Gastrocnemius medialis (tissue), 4 donors: Measurements from ENCODE around the gene DNASE1L1. TPM values are rescaled to one million over a fixed set of nuclear protein-coding genes. Genes with fewer than 3 reads are reported as not detected.

Source experiments
- ATAC-seq, 2 donors: fragments of 150-250 bp; one replicate each; pipeline ENCODE4 v1.9.1; 2016
- DNase-seq, 2 donors: peaks; one replicate each; pipeline ENCODE4 v3.0.0-alpha.2; 2019
- H3K27ac ChIP-seq, 4 donors: fragments of 200-600 bp; sonication (generic); 1 replicate in 1 of 4; 2 replicates in 3 of 4; pipeline ENCODE4 v1.5.1; 2016 to 2018; ENCODE audit warnings: mild to moderate bottlenecking in 2 of 4, moderate library complexity in 1 of 4
- H3K27me3 ChIP-seq, 3 donors: fragments of 200-600 bp; sonication (generic) in 2 of 3; 1 replicate in 1 of 3; 2 replicates in 2 of 3; pipeline versions ENCODE4 v1.5.1 to v1.6.0; 2016 to 2019; ENCODE audit warnings: mild to moderate bottlenecking in 1 of 3, moderate library complexity in 1 of 3
- H3K36me3 ChIP-seq, 2 donors: fragments of 200-600 bp; sonication (generic) in 1 of 2; one replicate each; pipeline ENCODE4 v1.5.1; 2017 to 2018
- H3K4me1 ChIP-seq, 2 donors: fragments of 200-600 bp; sonication (generic) in 1 of 2; one replicate each; pipeline ENCODE4 v1.5.1; 2016 to 2017; ENCODE audit warnings: mild to moderate bottlenecking in 2 of 2
- H3K4me3 ChIP-seq, 4 donors: fragments of 200-600 bp; sonication (generic) in 3 of 4; 1 replicate in 1 of 4; 2 replicates in 3 of 4; pipeline ENCODE4 v1.5.1; 2016 to 2019; ENCODE audit warnings: mild to moderate bottlenecking in 2 of 4
- H3K9me3 ChIP-seq, 3 donors: fragments of 200-600 bp; sonication (generic) in 2 of 3; 1 replicate in 1 of 3; 2 replicates in 2 of 3; pipeline ENCODE4 v1.5.1; 2016 to 2019
- POLR2A ChIP-seq, 2 donors: fragments of 450-650 bp; IDR thresholded peaks; one replicate each; pipeline ENCODE4 v1.6.1; 2017; ENCODE audit warnings: antibody characterized with exemption in 2 of 2, mild to moderate bottlenecking in 2 of 2, moderate library complexity in 2 of 2
- in situ Hi-C, 4 donors: fragments of 200-750 bp; cut with MboI; loops; one replicate each; pipeline versions ENCODE4 v1.15.0 to v1.8.0; 2017; ENCODE audit warnings: low sequenced_read_pairs in 4 of 4
- intact Hi-C: fragments of 100-400 bp; cut with DNase I; formaldehyde crosslinking; loops from one replicate; pipeline ENCODE4 v1.15.1; 2023; ENCODE audit warnings: low total_unique reads
- total RNA-seq, 4 donors: library from RNA; depleted of rRNA; stranded (reverse); fragments of >200 nt; gene quantifications; one replicate each; pipeline versions ENCODE4 v1.1.0 to v1.2.3, GENCODE V29; 2016
- TF ChIP-seq, protein P1 (sequence below), 5 experiments: fragments of 450-650 bp in 3 of 5; fragments of 200-600 bp in 2 of 5; sonication (generic) in 2 of 5; IDR thresholded peaks in 4 of 5; conservative IDR thresholded peaks in 1 of 5; 1 replicate in 4 of 5; 2 replicates in 1 of 5; pipeline ENCODE4 v1.5.1; 2016 to 2019; ENCODE audit warnings: antibody characterized with exemption in 5 of 5, mild to moderate bottlenecking in 3 of 5, moderate library complexity in 3 of 5

Gene DNASE1L1
- total RNA-seq, 4 donors from 2014 or later = 88.4 to 148 (median 116) TPM

DNA sequence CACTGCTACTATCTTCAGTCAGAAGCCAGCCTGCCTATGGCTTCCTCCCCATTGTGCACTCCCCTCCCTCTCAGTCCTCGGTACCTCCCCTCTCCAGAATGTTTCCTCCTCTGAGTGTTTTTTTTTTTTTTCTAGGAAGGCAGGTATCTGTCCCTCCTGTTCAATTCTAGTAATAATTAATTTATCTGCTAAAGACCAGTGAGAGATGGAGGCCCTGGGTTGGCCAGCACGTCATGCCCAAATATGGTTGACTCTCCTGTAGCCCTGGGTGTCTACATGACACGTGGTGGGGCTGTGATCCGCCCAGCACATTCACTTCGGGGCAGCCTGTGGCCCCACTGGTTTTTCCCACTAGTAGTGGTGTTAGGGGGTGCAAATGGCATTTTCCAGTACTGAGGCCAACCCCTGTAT, 36.4 kb downstream of the DNASE1L1 start:
- no peak for TF ChIP-seq POLR2A (IDR thresholded peaks at IDR 0.05)
- TF ChIP-seq, protein P1, sequence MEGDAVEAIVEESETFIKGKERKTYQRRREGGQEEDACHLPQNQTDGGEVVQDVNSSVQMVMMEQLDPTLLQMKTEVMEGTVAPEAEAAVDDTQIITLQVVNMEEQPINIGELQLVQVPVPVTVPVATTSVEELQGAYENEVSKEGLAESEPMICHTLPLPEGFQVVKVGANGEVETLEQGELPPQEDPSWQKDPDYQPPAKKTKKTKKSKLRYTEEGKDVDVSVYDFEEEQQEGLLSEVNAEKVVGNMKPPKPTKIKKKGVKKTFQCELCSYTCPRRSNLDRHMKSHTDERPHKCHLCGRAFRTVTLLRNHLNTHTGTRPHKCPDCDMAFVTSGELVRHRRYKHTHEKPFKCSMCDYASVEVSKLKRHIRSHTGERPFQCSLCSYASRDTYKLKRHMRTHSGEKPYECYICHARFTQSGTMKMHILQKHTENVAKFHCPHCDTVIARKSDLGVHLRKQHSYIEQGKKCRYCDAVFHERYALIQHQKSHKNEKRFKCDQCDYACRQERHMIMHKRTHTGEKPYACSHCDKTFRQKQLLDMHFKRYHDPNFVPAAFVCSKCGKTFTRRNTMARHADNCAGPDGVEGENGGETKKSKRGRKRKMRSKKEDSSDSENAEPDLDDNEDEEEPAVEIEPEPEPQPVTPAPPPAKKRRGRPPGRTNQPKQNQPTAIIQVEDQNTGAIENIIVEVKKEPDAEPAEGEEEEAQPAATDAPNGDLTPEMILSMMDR (IDR thresholded peaks at IDR 0.05 in 4 of 5, conservative IDR thresholded peaks at IDR 0.05 in 1 of 5) = no peak
- Histone ChIP-seq H3K4me3 (peak overlapping the region in 1 of 4 donors; percentile 66), H3K4me1 (peaks cover 4 to 9% of the 10 kb centered on the region in 2 donors), H3K9me3 (no peaks in the 10 kb centered on the region), H3K27ac (peak overlapping the region; percentile 60 to 75 (median 66)), H3K27me3 (no peaks in the 10 kb centered on the region), H3K36me3 (no peaks in the 10 kb centered on the region)
- intact Hi-C loops (loop anchor here (1.0 to 10.0 kb wide), 4 partner anchors 51 to 578 kb away; partner anchors contain the start of genes G6PD, HCFC1, IDH3G and IKBKG), in situ Hi-C loops (no loop called here)
- ATAC-seq (no peak), DNase-seq (no peak)

DNA sequence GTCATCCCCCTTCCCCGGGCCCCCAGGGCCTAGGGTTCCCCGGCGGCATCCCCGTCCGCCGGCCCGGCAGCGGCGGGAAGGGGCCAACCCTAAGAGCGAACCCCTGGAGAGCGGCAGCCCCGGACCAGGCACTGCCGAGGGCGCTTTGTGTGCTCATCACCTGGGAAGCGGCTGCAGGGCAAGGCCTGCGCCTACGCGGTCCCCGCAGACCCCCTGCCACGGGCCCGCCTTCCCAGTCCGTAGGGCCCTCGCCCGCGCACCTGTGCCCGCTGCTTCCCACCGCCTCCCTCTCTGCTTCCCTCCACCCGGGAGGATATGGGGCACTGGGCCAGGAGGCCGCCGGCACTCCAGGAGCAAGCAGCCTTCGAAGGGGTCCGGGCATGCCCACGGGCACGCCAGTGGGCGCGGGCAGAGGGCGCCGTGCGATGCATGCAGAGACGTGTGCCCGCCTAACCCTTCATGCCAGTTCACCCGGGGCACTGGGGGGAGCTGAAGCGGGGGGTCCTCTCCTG, 37.2 kb downstream of the DNASE1L1 start:
- H3K27me3 ChIP-seq = no peaks in the 10 kb centered on the region
- TF ChIP-seq, protein P1 (IDR thresholded peaks at IDR 0.05 in 4 of 5, conservative IDR thresholded peaks at IDR 0.05 in 1 of 5) = no peak
- no peak for TF ChIP-seq POLR2A (IDR thresholded peaks at IDR 0.05)
- in situ Hi-C loops = no loop called here
- H3K27ac ChIP-seq = peak overlapping the region; percentile 59 to 75 (median 61)
- ATAC-seq = no peak
- H3K36me3 ChIP-seq = no peaks in the 10 kb centered on the region
- DNase-seq = no peak
- H3K4me1 ChIP-seq = peaks cover 4 to 14% of the 10 kb centered on the region in 2 donors
- no peaks in the 10 kb centered on the region for H3K9me3 ChIP-seq
- intact Hi-C loops = loop anchor here (10.0 kb wide), 3 partner anchors 173 to 577 kb away; partner anchors contain the start of genes G6PD, HCFC1, IDH3G and IKBKG
- H3K4me3 ChIP-seq = peak overlapping the region; percentile 63 to 69 (median 67)

DNA sequence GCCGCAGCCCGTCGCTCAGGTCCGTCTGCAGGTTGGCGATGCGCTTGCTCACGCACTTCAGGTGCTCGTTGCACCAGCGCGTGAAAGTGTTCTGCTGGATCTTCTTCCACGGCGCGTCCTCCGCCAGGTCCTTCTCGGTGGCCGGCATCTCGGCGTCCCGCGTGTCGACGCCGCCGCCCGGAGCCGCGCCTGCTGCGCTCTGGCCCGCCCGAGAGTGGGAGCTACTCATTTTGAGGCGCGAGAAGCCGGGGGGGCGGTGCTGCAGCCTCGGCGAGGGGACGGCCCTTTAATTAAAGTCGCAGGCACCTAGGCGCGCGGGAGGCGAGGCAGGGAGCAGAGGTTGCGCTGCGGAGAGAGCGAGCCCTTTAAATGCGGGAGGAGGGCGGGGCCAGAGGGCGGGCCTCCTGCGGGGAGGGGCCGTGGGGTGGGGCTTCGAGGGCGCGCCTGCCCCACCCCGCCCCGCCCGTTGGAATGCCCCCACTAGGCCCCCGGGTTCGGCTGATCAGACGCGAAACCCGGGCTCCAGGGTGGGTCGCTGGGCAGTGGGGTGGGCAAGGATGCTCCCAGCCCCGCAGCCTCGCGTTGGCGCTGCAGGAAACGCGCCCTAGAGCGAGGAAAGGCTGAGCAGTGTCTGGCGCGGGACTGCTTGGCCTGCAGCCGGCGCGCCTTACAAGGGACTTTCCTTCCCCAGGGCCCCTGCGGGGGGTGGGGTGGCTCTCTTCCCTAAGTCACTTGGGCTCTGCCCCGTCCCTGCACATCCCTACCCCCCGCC, 37.9 kb downstream of the DNASE1L1 start:
- Histone ChIP-seq H3K9me3 (no peaks in the 10 kb centered on the region), H3K27ac (peak overlapping the region; percentile 59 to 78 (median 78)), H3K4me3 (peak overlapping the region; percentile 63 to 70 (median 67)), H3K36me3 (no peaks in the 10 kb centered on the region), H3K4me1 (peaks cover 4 to 18% of the 10 kb centered on the region in 2 donors), H3K27me3 (no peaks in the 10 kb centered on the region)
- intact Hi-C loops = loop anchor here (10.0 kb wide), 3 partner anchors 174 to 576 kb away; partner anchors contain the start of genes G6PD, HCFC1, IDH3G and IKBKG
- in situ Hi-C loops = no loop called here
- peak; percentile 66 to 69 for ATAC-seq
- peak; percentile 88 to 91 for DNase-seq
- TF ChIP-seq, protein P1 (IDR thresholded peaks at IDR 0.05 in 4 of 5, conservative IDR thresholded peaks at IDR 0.05 in 1 of 5) = no peak
- peak; percentile 83 to 92 for TF ChIP-seq POLR2A (IDR thresholded peaks at IDR 0.05)

DNA sequence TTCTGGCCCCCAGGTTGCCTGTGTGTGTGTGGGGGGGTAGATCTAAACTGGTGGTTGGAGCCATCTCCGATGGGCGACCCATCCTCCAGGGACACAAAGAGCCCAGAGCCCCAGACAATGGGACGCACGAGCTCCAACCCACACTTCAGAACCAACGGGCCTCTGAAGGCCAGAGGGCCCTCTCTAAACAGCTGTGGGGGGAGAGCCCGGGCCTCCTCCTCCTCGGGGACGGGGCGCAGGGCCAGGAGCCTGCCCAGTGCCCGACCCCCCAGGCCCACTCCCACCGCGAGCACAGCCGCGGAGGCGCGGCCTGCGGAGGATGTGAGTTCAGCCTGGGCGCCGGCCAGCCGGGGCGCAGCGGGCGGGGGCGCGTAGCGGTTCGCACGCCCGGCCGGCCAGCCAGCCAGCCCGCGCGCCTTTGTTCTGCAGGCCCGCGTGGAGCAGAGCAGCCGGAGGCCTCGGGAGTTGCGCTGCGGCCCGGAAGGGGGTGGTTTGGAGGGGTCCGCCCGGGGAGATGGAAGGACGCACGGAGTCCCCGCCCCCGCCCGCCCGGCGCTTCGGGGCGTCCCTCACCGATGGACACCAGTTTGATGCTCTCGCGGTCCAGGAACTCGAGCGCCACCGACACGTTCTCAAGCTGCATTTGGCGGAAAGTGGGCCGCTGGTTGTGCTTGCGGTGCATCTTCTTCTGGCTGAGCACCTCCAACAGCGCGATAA, 38.6 kb downstream of the DNASE1L1 start:
- peaks cover 4 to 18% of the 10 kb centered on the region in 2 donors for H3K4me1 ChIP-seq
- intact Hi-C loops = loop anchor here (10.0 kb wide), 3 partner anchors 174 to 576 kb away; partner anchors contain the start of genes G6PD, HCFC1, IDH3G and IKBKG
- peak overlapping the region; percentile 59 to 78 (median 78) for H3K27ac ChIP-seq
- TF ChIP-seq POLR2A (IDR thresholded peaks at IDR 0.05) = no peak
- TF ChIP-seq, protein P1 (IDR thresholded peaks at IDR 0.05 in 4 of 5, conservative IDR thresholded peaks at IDR 0.05 in 1 of 5) = no peak
- in situ Hi-C loops = no loop called here
- no peaks in the 10 kb centered on the region for H3K36me3 ChIP-seq
- peak overlapping the region; percentile 63 to 70 (median 67) for H3K4me3 ChIP-seq
- H3K9me3 ChIP-seq = no peaks in the 10 kb centered on the region
- no peak for DNase-seq
- ATAC-seq = no peak
- no peaks in the 10 kb centered on the region for H3K27me3 ChIP-seq
